HG03097 (cell line): ENCODE data around the gene DHX16.

Experiments used
- ATAC-seq: cut with Tn5 transposase; IDR thresholded peaks from one replicate; pipeline ENCODE4 v1.9.1; 2021; ENCODE audit not compliant: unreplicated experiment, low FRiP score

Gene DHX16

GRCh38 chr6:30611856-30612194, 61.0 kb downstream of the DHX16 start:
- no peak for ATAC-seq

- ATAC-seq, result no peak
These were observed 61.5 kb downstream of the DHX16 start for GRCh38 chr6:30611150-30611855.

- ATAC-seq, result no peak
These were observed 62.7 kb downstream of the DHX16 start for GRCh38 chr6:30610065-30610464.

- ATAC-seq, result no peak
These were observed 68.8 kb downstream of the DHX16 start for GRCh38 chr6:30603961-30604360.
